Natural killer cell (primary cell): ENCODE measurements around the gene SLC15A1. TPM values are rescaled to one million over a fixed set of nuclear protein-coding genes. Genes with fewer than 3 reads are reported as not detected.

Experiments
- ATAC-seq, 3 donors: fragments of 150-1000 bp in 2 of 3; fragments of 200-7000 bp in 1 of 3; cut with Tn5 transposase; 1 replicate in 1 of 3; 2 replicates in 2 of 3; pipeline ENCODE4 v1.10.0; 2021; ENCODE audit warnings: mild to moderate bottlenecking in 2 of 3, moderate library complexity in 2 of 3
- DNase-seq, 2 donors: peaks; one replicate each; pipeline versions ENCODE4 v3.0.0 to v3.0.0-alpha.2; 2013 to 2021; ENCODE audit warnings: mixed read lengths in 1 of 2
- H3K27ac ChIP-seq: one replicate; pipeline ENCODE4 v1.5.1; 2013; ENCODE audit warnings: mild to moderate bottlenecking, low read length
- H3K27me3 ChIP-seq: one replicate; pipeline ENCODE4 v1.6.1; 2013; ENCODE audit warnings: low read length; ENCODE audit not compliant: control insufficient read depth, insufficient read depth
- H3K36me3 ChIP-seq: one replicate; pipeline ENCODE4 v1.6.1; 2013; ENCODE audit warnings: low read length; ENCODE audit not compliant: control insufficient read depth, insufficient read depth
- H3K4me1 ChIP-seq: one replicate; pipeline ENCODE4 v1.6.1; 2013; ENCODE audit warnings: low read length; ENCODE audit not compliant: control insufficient read depth, insufficient read depth
- H3K4me3 ChIP-seq: one replicate; pipeline ENCODE4 v1.5.1; 2013; ENCODE audit warnings: low read length
- H3K9me3 ChIP-seq: one replicate; pipeline ENCODE4 v1.6.1; 2013; ENCODE audit warnings: low read length; ENCODE audit not compliant: control insufficient read depth, insufficient read depth
- H3K27ac Mint-ChIP-seq, 2 donors: one replicate each; pipeline ENCODE4 v1.8.0; 2022; ENCODE audit warnings: mild to moderate bottlenecking in 2 of 2, mixed read lengths in 2 of 2, moderate library complexity in 1 of 2
- H3K27me3 Mint-ChIP-seq, 2 donors: one replicate each; pipeline ENCODE4 v1.8.0; 2022; ENCODE audit warnings: low read depth in 2 of 2, mixed read lengths in 2 of 2
- H3K36me3 Mint-ChIP-seq: one replicate; pipeline ENCODE4 v1.8.0; 2022; ENCODE audit warnings: mixed read lengths
- H3K4me1 Mint-ChIP-seq, 2 donors: one replicate each; pipeline ENCODE4 v1.8.0; 2022; ENCODE audit warnings: mixed read lengths in 2 of 2
- H3K4me3 Mint-ChIP-seq: one replicate; pipeline ENCODE4 v1.8.0; 2022; ENCODE audit warnings: mild to moderate bottlenecking, moderate library complexity, mixed read lengths
- H3K9me3 Mint-ChIP-seq, 2 donors: one replicate each; pipeline ENCODE4 v1.8.0; 2022; ENCODE audit warnings: mixed read lengths in 2 of 2
- CTCF ChIP-seq: fragments of 200-600 bp; IDR thresholded peaks from one replicate; pipeline ENCODE4 v1.8.0; 2022; ENCODE audit warnings: antibody characterized with exemption
- WGBS: methylation state at CpG from one replicate; pipeline ENCODE4 v1.1.7; 2013; ENCODE audit warnings: missing lambda C conversion rate; ENCODE audit not compliant: insufficient coverage; 5-methylcytosine and 5-hydroxymethylcytosine counted together
- intact Hi-C: fragments of 100-400 bp; cut with micrococcal nuclease; formaldehyde crosslinking; loops from one replicate; pipeline ENCODE4 v1.14.2; 2022
- total RNA-seq, 4 donors: library from RNA; stranded (reverse); fragments of 120-200 nt in 1 of 4; gene quantifications; one replicate each; pipeline versions ENCODE4 v1.2.3 to v1.2.4, GENCODE V29; 2013 to 2022

The SLC15A1 gene
- total RNA-seq, 3 donors from 2014 or later (not counting 1 experiment from before 2014, with no cell fraction given), result not detected

- no peak overlapping the region for H3K4me3 Mint-ChIP-seq
- H3K36me3 Mint-ChIP-seq, result no peaks in the 10 kb centered on the region
Measured at GRCh38 chr13:98738213-98738612, 14.3 kb downstream of the SLC15A1 start.

GRCh38 chr13:98731925-98732324 lies 20.5 kb downstream of the SLC15A1 start:
- no peak for TF ChIP-seq CTCF
- no peaks in the 10 kb centered on the region for H3K36me3 Mint-ChIP-seq
- 90% methylated on average over 3 of the region's 3 CpGs for WGBS
- Histone ChIP-seq H3K4me1 (no peaks in the 10 kb centered on the region), H3K36me3 (no peaks in the 10 kb centered on the region), H3K27me3 (no peaks in the 10 kb centered on the region), H3K4me3 (no peak overlapping the region), H3K9me3 (no peaks in the 10 kb centered on the region), H3K27ac (no peak overlapping the region)
- DNase-seq (no peak), ATAC-seq (no peak)
- H3K4me1 Mint-ChIP-seq, result peaks cover 0 to 6% of the 10 kb centered on the region in 2 donors
- intact Hi-C loops, result no loop called here
- H3K4me3 Mint-ChIP-seq, result no peak overlapping the region
- H3K27me3 Mint-ChIP-seq, result peaks cover 0 to 7% of the 10 kb centered on the region in 2 donors
- H3K27ac Mint-ChIP-seq, result no peak overlapping the region
- H3K9me3 Mint-ChIP-seq, result no peaks in the 10 kb centered on the region

More at GRCh38 chr13:98738213-98738612, 14.3 kb downstream of the SLC15A1 start:
- DNase-seq, result no peak
- H3K9me3 Mint-ChIP-seq, result peaks cover 3 to 7% of the 10 kb centered on the region in 2 donors
- Histone ChIP-seq H3K9me3 (peaks cover 6% of the 10 kb centered on the region), H3K27ac (no peak overlapping the region), H3K27me3 (no peaks in the 10 kb centered on the region), H3K4me1 (no peaks in the 10 kb centered on the region), H3K4me3 (no peak overlapping the region), H3K36me3 (no peaks in the 10 kb centered on the region)
- no peaks in the 10 kb centered on the region for H3K4me1 Mint-ChIP-seq
- intact Hi-C loops, result no loop called here
- no peak for TF ChIP-seq CTCF
- no peak for ATAC-seq
- peaks cover 0 to 7% of the 10 kb centered on the region in 2 donors for H3K27me3 Mint-ChIP-seq
- H3K27ac Mint-ChIP-seq, result no peak overlapping the region

GRCh38 chr13:98731038-98731437 lies 21.4 kb downstream of the SLC15A1 start:
- no peaks in the 10 kb centered on the region for H3K9me3 Mint-ChIP-seq
- H3K4me3 Mint-ChIP-seq, result no peak overlapping the region
- no peaks in the 10 kb centered on the region for H3K27me3 ChIP-seq
- DNase-seq, result no peak
- no peak for ATAC-seq
- intact Hi-C loops, result no loop called here
- no peaks in the 10 kb centered on the region for H3K36me3 Mint-ChIP-seq
- H3K9me3 ChIP-seq, result no peaks in the 10 kb centered on the region
- no peak for TF ChIP-seq CTCF
- H3K4me1 ChIP-seq, result no peaks in the 10 kb centered on the region
- WGBS, result 92% methylated on average over 17 of the region's 17 CpGs
- peaks cover 0 to 6% of the 10 kb centered on the region in 2 donors for H3K4me1 Mint-ChIP-seq
- H3K27ac ChIP-seq, result no peak overlapping the region
- no peaks in the 10 kb centered on the region for H3K36me3 ChIP-seq
- peaks cover 0 to 7% of the 10 kb centered on the region in 2 donors for H3K27me3 Mint-ChIP-seq
- no peak overlapping the region for H3K4me3 ChIP-seq
- no peak overlapping the region for H3K27ac Mint-ChIP-seq

- no peak for ATAC-seq
- H3K9me3 ChIP-seq, result no peaks in the 10 kb centered on the region
- no peaks in the 10 kb centered on the region for H3K27me3 ChIP-seq
- 93% methylated on average over 23 of the region's 23 CpGs for WGBS
- intact Hi-C loops, result no loop called here
- no peak overlapping the region for H3K4me3 ChIP-seq
- H3K27ac ChIP-seq, result no peak overlapping the region
- Mint-ChIP-seq H3K4me1 (peaks cover 0 to 6% of the 10 kb centered on the region in 2 donors), H3K36me3 (no peaks in the 10 kb centered on the region), H3K4me3 (no peak overlapping the region), H3K9me3 (no peaks in the 10 kb centered on the region), H3K27ac (no peak overlapping the region), H3K27me3 (peaks cover 0 to 7% of the 10 kb centered on the region in 2 donors)
- no peak for TF ChIP-seq CTCF
- no peaks in the 10 kb centered on the region for H3K4me1 ChIP-seq
- DNase-seq, result no peak
- no peaks in the 10 kb centered on the region for H3K36me3 ChIP-seq
Measured at GRCh38 chr13:98730441-98730840, 22.0 kb downstream of the SLC15A1 start.
